ENCODE measurements around the gene RBX1.

RBX1 gene

GRCh38 chr22:41003976-41004375 is 52.8 kb downstream of the RBX1 start:
- Histone ChIP-seq H3K36me3 (ENCODE audit: control insufficient read depth in 1 of 2, insufficient read depth in 2 of 2, low read length in 2 of 2) (no peaks in the 10 kb centered on the region), H2BK5ac (ENCODE audit: low read depth, low read length, poor library complexity) (no peak overlapping the region), H3K9me3 (ENCODE audit: insufficient read depth, low read depth, low read length) (no peaks in the 10 kb centered on the region), H3K79me1 (ENCODE audit: low read length) (peaks cover 31% of the 10 kb centered on the region), H3K4ac (ENCODE audit: low read depth, low read length) (no peak overlapping the region), H4K12ac (ENCODE audit: low read depth, low read length) (no peak overlapping the region), H3K4me2 (ENCODE audit: low read length) (no peak overlapping the region), H2BK12ac (ENCODE audit: low read length) (peak overlapping the region; percentile 6), H4K91ac (ENCODE audit: low read depth, low read length) (no peak overlapping the region), H3K27me3 (ENCODE audit: insufficient read depth, low read length) (no peaks in the 10 kb centered on the region), H3K14ac (ENCODE audit: low read length) (no peak overlapping the region), H3K23ac (ENCODE audit: low read length) (no peak overlapping the region), H4K8ac (ENCODE audit: low read depth, low read length) (no peak overlapping the region), H3K79me2 (ENCODE audit: control insufficient read depth, insufficient read depth, low read length, poor library complexity) (no peaks in the 10 kb centered on the region), H3K9ac (ENCODE audit: low read length) (no peak overlapping the region), H2BK120ac (ENCODE audit: insufficient read depth, low read length, poor library complexity) (no peak overlapping the region), H3K27ac (ENCODE audit: low read depth, low read length) (peak overlapping the region; percentile 97), H3K4me1 (ENCODE audit: control insufficient read depth in 1 of 2, insufficient read depth in 2 of 2, low read length in 2 of 2) (peaks cover 8 to 17% of the 10 kb centered on the region in 2 experiments), H2AFZ (ENCODE audit: insufficient read depth, low read length, poor library complexity) (no peak overlapping the region), H3K18ac (ENCODE audit: low read length) (no peak overlapping the region), H3K4me3 (ENCODE audit: low read depth, low read length) (no peak overlapping the region), H2AK5ac (ENCODE audit: low read length) (no peak overlapping the region)
- WGBS (ENCODE audit: extremely low coverage, insufficient coverage, insufficient read length): no CpG with 5 or more reads among the region's 5 CpGs
- DNase-seq: peak; percentile 48 to 68

DNA sequence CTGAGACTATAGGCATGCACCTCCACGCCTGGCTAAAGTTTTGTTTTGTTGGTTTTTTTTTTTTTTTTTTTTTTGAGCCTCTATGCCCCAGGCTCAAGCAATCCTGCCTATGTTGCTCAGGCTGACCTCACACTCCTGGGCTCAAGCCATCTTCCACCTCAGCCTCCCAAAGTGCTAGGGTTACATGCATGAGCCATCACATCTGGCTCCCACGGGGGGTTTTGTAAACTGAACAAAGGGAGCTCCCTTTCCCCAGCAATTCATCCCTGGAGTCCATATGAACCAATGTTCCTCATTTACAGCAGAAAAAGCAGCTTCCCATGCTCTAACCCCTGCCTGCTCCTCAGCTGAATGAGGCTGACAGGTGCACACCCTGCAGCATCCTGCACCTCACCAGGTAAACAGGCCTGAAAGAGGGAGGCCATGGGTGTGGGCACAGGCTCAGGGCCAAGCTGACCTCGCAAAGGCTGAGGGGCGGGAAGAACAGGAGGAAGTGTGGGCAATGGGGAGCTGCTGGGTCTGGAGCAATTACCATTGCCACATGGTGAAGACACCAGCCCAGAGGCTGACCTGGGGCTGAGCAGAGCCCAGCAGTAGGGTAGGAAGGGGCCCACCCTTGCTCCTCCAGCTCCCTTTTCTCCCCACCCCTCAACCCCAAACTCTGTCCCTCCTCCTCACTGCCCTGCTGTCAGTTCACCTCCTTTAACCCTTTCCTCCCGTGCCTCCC is 58.2 kb downstream of the RBX1 start:
- WGBS (ENCODE audit: extremely low coverage, insufficient coverage, insufficient read length): no CpG with 5 or more reads among the region's 5 CpGs

DNA sequence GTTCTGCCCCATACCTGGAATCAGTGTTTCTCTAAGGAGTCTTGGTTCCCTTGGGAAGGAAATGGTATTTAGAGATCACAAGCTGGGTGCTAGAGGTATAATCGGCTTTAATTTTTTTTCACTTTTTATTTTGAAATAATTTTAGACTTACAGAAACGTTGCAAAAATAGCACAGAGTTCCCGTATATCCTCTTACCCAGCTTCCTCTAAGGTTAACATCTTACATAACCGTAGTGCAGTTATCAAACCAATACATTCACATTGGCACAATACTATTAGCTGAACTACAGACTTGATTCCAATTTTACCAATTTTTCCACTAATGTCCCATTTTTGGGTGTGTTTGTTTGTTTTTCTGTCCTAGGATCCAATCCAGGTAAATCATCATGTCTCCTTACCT is 63.8 kb downstream of the RBX1 start:
- Histone ChIP-seq H4K12ac (ENCODE audit: low read depth, low read length) (no peak overlapping the region), H2BK12ac (ENCODE audit: low read length) (no peak overlapping the region), H2AFZ (ENCODE audit: insufficient read depth, low read length, poor library complexity) (no peak overlapping the region), H4K91ac (ENCODE audit: low read depth, low read length) (no peak overlapping the region), H2AK5ac (ENCODE audit: low read length) (no peak overlapping the region), H3K4me1 (ENCODE audit: control insufficient read depth in 1 of 2, insufficient read depth in 2 of 2, low read length in 2 of 2) (no peaks in the 10 kb centered on the region), H3K27ac (ENCODE audit: low read depth, low read length) (no peak overlapping the region), H3K4me3 (ENCODE audit: low read depth, low read length) (no peak overlapping the region), H2BK120ac (ENCODE audit: insufficient read depth, low read length, poor library complexity) (no peak overlapping the region), H3K79me2 (ENCODE audit: control insufficient read depth, insufficient read depth, low read length, poor library complexity) (no peaks in the 10 kb centered on the region), H2BK5ac (ENCODE audit: low read depth, low read length, poor library complexity) (no peak overlapping the region), H3K14ac (ENCODE audit: low read length) (no peak overlapping the region), H3K4me2 (ENCODE audit: low read length) (no peak overlapping the region), H3K9ac (ENCODE audit: low read length) (no peak overlapping the region), H3K18ac (ENCODE audit: low read length) (no peak overlapping the region), H3K4ac (ENCODE audit: low read depth, low read length) (no peak overlapping the region), H3K9me3 (ENCODE audit: insufficient read depth, low read depth, low read length) (no peaks in the 10 kb centered on the region), H3K23ac (ENCODE audit: low read length) (no peak overlapping the region), H3K79me1 (ENCODE audit: low read length) (no peaks in the 10 kb centered on the region), H3K36me3 (ENCODE audit: control insufficient read depth in 1 of 2, insufficient read depth in 2 of 2, low read length in 2 of 2) (no peaks in the 10 kb centered on the region), H4K8ac (ENCODE audit: low read depth, low read length) (no peak overlapping the region), H3K27me3 (ENCODE audit: insufficient read depth, low read length) (no peaks in the 10 kb centered on the region)
- no CpG with 5 or more reads among the region's 4 CpGs for WGBS (ENCODE audit: extremely low coverage, insufficient coverage, insufficient read length)
- no peak for DNase-seq

More for the DNA sequence above, 58.2 kb downstream of the RBX1 start:
- H2AFZ ChIP-seq (ENCODE audit: insufficient read depth, low read length, poor library complexity): no peak overlapping the region
- no peaks in the 10 kb centered on the region for H3K9me3 ChIP-seq (ENCODE audit: insufficient read depth, low read depth, low read length)
- H3K4ac ChIP-seq (ENCODE audit: low read depth, low read length): no peak overlapping the region
- H4K91ac ChIP-seq (ENCODE audit: low read depth, low read length): no peak overlapping the region
- H3K79me1 ChIP-seq (ENCODE audit: low read length): peaks cover 9% of the 10 kb centered on the region
- H2AK5ac ChIP-seq (ENCODE audit: low read length): no peak overlapping the region
- H2BK12ac ChIP-seq (ENCODE audit: low read length): no peak overlapping the region
- no peaks in the 10 kb centered on the region for H3K79me2 ChIP-seq (ENCODE audit: control insufficient read depth, insufficient read depth, low read length, poor library complexity)
- H3K9ac ChIP-seq (ENCODE audit: low read length): no peak overlapping the region
- H3K4me3 ChIP-seq (ENCODE audit: low read depth, low read length): no peak overlapping the region
- no peak overlapping the region for H3K14ac ChIP-seq (ENCODE audit: low read length)
- peaks cover 0 to 2% of the 10 kb centered on the region in 2 experiments for H3K4me1 ChIP-seq (ENCODE audit: control insufficient read depth in 1 of 2, insufficient read depth in 2 of 2, low read length in 2 of 2)
- H2BK5ac ChIP-seq (ENCODE audit: low read depth, low read length, poor library complexity): no peak overlapping the region
- peak overlapping the region; percentile 14 for H3K23ac ChIP-seq (ENCODE audit: low read length)
- no peaks in the 10 kb centered on the region for H3K36me3 ChIP-seq (ENCODE audit: control insufficient read depth in 1 of 2, insufficient read depth in 2 of 2, low read length in 2 of 2)
- no peak overlapping the region for H4K8ac ChIP-seq (ENCODE audit: low read depth, low read length)
- H3K27ac ChIP-seq (ENCODE audit: low read depth, low read length): no peak overlapping the region
- H3K27me3 ChIP-seq (ENCODE audit: insufficient read depth, low read length): no peaks in the 10 kb centered on the region
- DNase-seq: no peak
- H3K4me2 ChIP-seq (ENCODE audit: low read length): no peak overlapping the region
- no peak overlapping the region for H2BK120ac ChIP-seq (ENCODE audit: insufficient read depth, low read length, poor library complexity)
- no peak overlapping the region for H3K18ac ChIP-seq (ENCODE audit: low read length)
- no peak overlapping the region for H4K12ac ChIP-seq (ENCODE audit: low read depth, low read length)

GRCh38 chr22:41021061-41021612 is 70.0 kb downstream of the RBX1 start:
- peak; percentile 35 to 58 for DNase-seq
- Histone ChIP-seq H3K23ac (ENCODE audit: low read length) (no peak overlapping the region), H3K14ac (ENCODE audit: low read length) (peak overlapping the region; percentile 95), H3K4me1 (ENCODE audit: control insufficient read depth in 1 of 2, insufficient read depth in 2 of 2, low read length in 2 of 2) (peaks cover 6 to 8% of the 10 kb centered on the region in 2 experiments), H3K27me3 (ENCODE audit: insufficient read depth, low read length) (no peaks in the 10 kb centered on the region), H3K27ac (ENCODE audit: low read depth, low read length) (peak overlapping the region; percentile 90), H4K8ac (ENCODE audit: low read depth, low read length) (peak overlapping the region; percentile 96), H2AK5ac (ENCODE audit: low read length) (peak overlapping the region; percentile 95), H3K4me2 (ENCODE audit: low read length) (peak overlapping the region; percentile 67), H3K4ac (ENCODE audit: low read depth, low read length) (peak overlapping the region; percentile 53), H3K9ac (ENCODE audit: low read length) (peak overlapping the region; percentile 79), H3K18ac (ENCODE audit: low read length) (peak overlapping the region; percentile 98), H3K79me1 (ENCODE audit: low read length) (peaks cover 19% of the 10 kb centered on the region), H3K36me3 (ENCODE audit: control insufficient read depth in 1 of 2, insufficient read depth in 2 of 2, low read length in 2 of 2) (no peaks in the 10 kb centered on the region), H4K91ac (ENCODE audit: low read depth, low read length) (peak overlapping the region; percentile 100), H2AFZ (ENCODE audit: insufficient read depth, low read length, poor library complexity) (peak overlapping the region; percentile 85), H2BK12ac (ENCODE audit: low read length) (peak overlapping the region; percentile 76), H3K9me3 (ENCODE audit: insufficient read depth, low read depth, low read length) (no peaks in the 10 kb centered on the region), H3K79me2 (ENCODE audit: control insufficient read depth, insufficient read depth, low read length, poor library complexity) (peaks cover 13% of the 10 kb centered on the region), H4K12ac (ENCODE audit: low read depth, low read length) (peak overlapping the region; percentile 83), H2BK5ac (ENCODE audit: low read depth, low read length, poor library complexity) (peak overlapping the region; percentile 88), H3K4me3 (ENCODE audit: low read depth, low read length) (peak overlapping the region; percentile 74), H2BK120ac (ENCODE audit: insufficient read depth, low read length, poor library complexity) (peak overlapping the region; percentile 95)
- WGBS (ENCODE audit: extremely low coverage, insufficient coverage, insufficient read length): no CpG with 5 or more reads among the region's 19 CpGs
